Activated naive CD4-positive, alpha-beta T cell treated with anti-CD3 and anti-CD28 coated beads, Interleukin-2, amount 50 U/mL, for 16 hours (primary cell): ENCODE measurements around the gene TANK.
A peak's percentile ranks its signal among the peaks of the same experiment; 100 is the strongest.

Source experiments
- DNase-seq: peaks from one replicate; pipeline ENCODE4 v3.0.0-alpha.2; 2020

TANK gene

DNA sequence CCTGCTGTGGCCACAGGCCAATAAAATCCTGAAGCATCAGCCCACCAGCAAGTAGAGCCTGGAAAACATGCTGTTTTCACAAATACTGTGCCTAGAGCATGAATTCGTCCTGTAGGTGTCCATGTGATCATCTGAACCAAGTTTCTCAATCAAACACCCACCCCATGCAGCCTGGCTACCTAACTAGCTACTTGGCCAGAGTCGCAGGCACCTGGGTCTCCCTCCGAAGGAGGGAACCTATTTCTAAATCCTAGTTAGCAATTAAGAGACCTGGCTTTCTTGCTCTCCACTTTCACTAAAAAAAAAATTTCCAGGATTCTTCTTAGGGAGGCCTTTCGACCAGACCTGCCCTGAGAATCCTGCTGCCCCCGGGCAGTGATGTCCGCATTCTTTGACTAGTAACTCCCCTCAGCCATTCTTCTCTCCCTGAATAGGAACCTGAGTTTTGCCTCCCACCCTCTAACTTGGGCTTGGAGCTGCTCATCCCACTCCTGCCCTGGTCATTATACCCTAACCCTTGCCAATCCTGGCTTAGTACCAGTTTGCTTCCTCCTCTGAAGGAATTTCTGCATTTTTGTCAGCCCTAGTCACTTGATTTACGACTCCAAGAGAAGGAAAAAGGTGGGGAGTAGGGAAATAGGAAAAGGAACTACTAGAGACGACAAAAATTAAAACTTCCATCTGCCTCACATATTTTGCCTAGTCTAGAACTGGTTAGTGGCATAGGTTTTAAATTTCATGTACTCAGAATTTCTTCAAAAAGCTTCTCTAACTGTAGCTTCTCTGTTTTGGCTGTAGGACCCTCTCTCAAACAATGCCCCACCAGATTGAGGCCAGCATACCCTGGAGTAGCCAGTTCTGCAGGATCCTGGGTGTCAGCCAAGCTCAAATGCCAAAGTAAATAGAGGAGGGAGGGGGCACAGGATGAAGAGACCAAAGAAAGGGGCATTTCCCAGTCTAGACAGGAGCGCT, 25.4 kb upstream of the TANK start:
- DNase-seq, result no peak

DNA sequence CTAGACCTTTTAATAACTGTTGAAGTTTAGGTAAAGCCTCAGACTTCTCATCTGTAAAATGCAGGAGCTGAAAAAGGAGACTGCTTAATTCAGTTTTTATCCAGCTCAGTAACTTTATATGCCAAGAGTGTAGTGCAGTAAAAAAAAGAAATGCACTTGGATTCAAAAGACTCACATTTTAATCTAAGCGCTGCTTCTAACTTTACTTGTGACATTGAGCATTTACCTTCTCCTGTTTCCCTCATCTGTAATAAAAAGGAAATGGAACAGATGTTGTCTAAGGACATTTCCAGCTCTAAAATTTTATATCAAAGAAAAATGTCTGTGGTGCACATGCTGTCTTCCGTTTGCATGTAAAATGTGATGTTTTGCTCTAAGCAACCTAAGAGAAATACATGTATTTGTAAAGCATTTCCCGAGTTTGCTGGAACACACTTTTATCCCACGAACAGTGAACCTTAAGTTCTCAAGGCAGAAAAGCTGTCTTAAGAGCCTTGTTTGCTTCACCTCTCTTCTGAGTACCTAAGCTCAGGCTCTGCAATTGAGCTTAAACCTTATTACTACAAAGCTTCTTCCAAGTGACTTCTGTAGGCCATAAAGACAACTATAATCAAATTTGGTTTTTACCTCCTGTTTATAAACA, 24.2 kb upstream of the TANK start:
- DNase-seq, result no peak

DNA sequence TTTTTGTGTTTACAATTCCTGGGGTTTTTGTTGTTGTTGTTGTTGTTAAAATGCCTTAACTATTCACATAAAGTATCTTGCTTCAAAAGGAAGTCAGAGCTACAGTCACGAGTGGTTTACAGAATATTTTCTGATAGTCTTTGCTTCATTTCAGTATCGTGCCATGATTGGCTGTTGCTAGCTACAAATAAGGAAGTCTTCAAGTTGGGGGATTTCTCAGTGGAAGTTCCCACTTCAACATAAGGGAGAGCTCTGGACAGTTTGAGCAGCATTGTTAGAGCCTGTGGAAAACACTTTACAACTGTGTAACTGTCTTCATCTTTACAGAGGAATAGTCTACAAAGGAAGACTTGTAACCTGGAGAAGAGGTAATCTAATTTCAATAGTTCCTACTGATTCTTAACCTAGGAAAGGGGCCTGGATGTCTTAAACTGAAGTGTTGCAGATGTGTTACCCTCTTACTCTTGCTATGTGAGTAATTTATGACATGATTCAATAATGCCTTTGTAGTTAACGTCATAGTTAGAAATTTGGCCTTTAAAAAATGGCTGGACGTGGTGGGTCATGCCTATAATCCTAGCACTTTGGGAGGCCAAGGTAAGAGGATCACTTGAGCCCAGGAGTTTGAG, 23.4 kb upstream of the TANK start:
- DNase-seq, result no peak

DNA sequence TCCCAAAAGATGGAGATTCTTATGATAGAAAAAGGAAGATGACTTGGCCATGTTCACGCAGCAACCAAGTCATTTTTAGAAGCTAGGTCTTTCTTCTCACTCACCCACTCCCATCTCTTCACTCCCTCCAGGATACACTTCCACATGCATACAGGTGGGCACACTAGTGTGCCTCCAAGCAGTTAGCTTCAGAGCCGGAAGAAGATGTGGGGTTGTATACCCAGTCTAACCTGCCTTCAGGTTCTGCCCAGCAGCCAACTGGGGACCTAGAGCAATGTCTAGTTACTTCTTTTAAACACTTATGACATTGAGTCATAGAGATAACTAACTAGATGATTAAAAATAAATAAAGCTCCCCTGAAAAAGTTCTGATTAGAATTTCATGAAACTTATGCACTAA, 21.8 kb upstream of the TANK start:
- no peak for DNase-seq

DNA sequence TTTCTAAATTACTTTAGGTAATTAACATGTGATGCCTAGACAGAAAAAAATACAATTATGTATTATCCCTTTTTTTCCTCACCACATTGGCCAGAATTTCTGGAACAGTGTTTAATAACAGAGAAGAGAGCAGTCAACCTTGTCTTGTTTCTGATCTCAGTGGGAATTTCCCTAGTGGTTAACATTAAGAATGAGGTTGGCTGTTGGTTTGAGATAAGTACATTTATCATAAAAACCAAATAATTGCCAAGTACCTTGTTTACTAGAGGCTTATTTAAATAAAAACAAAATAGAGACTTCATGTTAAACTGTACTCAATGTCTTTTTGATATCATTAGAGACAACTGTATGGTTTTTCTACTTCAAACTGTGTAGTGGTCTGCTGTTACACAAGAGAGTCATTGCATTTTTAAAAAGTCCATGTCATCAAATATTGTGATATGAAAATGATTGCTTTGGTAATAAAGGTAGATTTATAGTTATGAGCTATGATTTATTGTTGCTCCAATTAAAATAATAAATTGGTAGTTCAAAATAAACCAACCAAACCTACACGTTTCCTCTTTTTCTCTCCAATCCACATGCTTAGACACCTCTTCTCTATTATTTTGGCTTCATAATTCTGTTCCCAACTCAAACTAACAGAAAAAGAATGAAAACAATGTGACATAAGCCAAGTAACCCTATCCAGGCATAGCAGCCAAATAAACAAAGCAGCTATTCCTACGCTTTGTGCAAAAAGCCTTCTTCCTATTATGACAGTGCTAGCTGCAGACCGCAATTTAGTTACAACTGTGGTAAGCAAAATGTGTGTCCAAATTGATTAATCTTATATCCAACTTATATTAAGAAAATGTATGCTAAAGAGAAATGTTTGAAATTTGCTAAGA, 20.9 kb upstream of the TANK start:
- no peak for DNase-seq

DNA sequence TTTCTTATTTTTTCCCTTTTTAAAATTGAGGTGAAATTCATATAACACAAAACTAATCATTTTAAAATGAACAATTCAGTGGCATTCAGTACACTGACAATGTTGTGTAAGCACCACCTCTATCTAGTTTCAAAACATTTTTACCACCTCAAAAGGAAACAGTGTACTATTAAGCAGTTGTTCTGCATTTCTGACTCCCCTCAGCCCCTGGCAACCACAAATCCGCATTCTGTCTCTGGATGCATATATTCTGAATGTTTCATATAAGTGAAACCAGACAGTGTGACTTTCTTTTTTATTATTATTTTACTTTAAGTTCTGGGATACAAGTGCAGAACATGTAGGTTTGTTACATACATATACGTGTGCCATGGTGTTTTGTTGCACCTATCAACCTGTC, 19.2 kb upstream of the TANK start:
- peak; percentile 30 for DNase-seq

DNA sequence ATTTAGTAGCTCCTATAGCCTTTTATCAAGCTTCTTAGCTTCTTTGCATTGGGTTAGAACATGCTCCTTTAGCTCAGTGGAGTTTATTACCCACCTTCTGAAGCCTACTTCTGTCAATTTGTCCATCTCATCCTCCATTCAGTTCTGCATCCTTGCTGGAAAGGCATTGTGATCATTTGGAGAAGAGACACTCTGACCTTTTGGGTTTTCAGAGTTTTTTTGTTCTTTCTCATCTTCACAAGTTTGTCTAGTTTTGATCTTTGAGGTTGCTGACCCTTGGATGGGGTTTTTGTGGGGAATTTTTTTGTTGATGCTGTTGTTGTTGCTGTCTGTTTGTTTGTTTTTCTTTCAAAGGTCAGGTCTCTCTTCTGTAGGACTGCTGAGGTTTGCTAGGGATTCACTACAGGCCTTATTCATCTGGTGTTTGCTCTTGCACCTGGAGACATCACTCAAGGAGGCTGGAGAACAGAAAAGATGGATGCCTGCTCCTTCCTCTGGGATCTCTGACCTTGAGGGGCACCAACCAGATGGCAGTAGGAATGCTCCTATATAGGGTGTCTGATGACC, 13.9 kb upstream of the TANK start:
- no peak for DNase-seq

DNA sequence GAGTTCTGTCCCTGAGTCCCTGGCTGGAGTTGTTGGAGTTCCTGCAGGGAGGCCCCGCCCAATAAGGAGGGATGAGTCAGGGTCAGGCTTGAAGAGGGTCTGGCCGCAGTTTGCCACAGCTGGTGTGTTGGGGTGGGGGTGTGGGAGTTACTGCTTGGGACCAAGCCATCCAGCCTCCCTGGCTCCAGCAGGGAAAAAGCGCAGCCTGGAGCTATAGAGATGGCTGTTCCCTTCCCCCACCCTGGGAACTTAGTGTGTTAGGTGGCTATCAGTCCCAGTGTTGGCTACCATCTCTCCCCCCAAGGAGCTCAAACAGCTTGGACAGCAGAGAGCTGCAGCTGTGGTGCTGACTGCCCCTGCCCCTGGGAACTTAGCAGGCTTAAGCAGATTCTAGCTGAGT, 13.2 kb upstream of the TANK start:
- no peak for DNase-seq

DNA sequence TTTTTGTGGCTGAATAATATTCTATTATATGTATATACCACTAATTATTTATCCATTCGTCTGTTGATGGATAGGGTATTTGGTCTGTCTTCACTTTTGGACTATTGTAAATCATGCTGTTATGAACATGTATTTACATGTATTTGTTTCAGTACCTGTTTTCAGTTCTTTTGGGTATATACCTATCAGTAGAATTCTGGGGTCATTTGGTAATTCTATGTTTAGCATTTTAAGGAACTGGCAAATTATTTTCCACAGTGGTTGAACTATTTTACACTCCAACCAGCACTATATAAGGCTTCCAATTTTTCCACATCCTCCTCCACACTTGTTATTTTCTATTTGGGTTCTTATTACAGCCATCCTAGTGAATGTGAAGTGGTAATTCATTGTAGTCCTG, 12.4 kb upstream of the TANK start:
- no peak for DNase-seq

DNA sequence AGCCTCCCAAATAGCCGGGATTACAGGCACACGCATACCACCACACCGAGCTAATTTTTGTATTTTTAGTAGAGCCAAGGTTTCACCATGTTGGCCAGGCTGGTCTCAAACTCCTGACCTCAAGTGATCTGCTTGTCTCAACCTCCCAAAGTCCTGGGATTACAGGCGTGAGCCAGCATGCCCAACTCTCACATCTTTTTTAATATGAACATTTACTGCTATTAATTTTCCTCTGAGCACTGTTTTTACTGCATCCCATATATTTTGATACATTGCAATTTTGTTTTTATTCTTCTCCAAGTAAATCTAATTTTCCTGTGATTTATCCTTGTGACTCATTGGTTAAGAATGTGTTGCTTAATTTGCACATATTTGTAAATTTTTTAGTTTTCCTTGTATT, 9.5 kb upstream of the TANK start:
- DNase-seq, result no peak

DNA sequence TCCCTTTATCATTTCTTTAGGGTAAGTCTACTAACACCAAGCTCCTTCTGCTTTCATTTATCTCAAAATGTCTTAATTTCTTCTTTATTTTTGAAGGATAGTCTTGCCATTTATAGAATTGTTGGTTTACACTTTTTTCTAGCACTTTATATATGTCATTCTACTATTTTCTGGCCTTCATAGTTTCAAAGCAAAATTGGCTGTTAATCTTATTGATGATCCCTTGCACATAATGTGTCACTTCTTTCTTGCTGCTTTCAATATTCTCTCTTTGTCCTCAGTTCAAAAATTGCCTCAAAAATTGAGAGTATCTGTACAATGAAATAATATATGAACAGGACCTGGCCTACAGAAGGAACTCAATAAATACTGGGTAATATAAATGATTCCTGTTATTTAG, 7.9 kb upstream of the TANK start:
- no peak for DNase-seq

DNA sequence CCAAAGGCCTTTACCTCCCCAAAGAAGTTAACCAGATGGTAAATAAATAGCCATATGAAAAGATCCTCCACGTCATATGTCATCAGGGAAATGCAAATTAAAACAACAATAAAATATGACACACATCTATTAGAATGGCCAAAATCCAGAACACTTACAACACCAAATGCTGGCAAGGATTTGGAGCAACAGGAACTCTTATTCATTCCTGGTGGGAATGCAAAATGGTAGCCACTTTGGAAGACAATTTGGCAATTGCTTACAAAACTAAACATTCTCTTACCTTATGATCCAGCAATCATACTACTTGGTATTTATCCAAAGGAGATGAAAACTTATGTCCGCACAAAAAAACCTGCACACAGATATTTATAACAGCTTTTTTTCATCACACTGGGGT, 1.3 kb upstream of the TANK start:
- no peak for DNase-seq

DNA sequence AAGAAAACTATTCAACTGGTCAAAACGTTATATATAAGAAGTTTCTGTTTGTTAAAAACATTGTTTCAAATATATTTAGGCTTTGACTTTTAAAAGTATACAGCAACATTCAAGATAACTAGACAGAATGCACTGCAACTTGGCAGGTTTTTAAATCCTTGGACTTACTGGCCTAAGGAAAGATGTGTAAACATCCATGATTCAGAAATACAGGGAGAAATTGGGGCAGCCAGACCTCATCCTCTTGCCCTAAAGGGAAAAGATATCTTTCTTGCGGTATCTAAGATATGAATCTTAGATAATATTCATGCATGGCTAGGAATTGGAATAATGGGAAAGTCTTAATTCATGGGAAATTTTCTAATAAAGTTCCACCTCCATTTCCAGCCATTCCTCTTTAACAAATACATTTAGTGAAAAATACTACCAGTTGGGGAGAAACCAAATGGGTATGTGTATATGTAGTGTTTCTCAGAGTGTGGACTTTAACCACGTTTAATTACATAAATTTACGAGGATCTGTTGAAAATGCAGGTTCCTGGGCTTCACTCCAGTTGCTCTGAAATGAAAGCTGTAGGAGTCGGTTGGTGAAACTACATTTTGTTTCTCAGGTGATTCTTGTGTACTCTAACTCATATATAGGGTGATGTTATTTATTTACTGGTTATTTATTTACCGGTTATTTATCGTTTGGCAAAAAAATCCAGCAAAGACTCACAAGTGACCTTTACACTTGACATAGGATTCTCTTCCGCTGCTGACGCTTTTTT, 587 bp upstream of the TANK start:
- no peak for DNase-seq

DNA sequence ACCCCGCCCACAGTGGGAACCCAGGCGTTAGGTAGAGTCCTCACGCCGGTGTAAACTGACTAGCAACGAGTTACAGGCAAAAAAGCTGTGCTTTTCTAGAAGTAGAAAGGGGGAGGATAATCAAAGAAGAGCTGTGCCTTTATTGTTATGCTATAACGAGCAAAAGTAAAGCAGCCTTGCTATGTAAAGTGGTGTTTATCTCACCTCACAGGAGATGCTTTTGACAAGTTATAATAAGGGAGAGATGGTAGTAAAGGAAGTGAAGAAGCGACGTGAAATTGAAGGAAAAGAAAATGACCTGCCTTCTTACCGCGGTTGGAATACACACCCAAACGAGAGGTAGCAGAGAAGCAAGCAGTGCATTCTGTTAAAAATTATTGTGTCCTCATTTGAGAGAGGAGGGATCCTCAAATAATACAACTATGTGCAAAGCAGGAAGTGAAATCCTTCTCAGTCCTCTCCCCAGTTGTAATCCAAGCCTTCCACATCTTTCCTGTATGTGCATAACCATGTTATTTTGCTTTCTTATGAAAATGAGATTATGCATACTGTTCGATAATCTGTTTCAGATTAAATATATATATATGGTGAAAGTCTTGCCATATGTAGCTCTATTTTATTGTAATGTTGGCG, 962 bp downstream of the TANK start:
- no peak for DNase-seq

DNA sequence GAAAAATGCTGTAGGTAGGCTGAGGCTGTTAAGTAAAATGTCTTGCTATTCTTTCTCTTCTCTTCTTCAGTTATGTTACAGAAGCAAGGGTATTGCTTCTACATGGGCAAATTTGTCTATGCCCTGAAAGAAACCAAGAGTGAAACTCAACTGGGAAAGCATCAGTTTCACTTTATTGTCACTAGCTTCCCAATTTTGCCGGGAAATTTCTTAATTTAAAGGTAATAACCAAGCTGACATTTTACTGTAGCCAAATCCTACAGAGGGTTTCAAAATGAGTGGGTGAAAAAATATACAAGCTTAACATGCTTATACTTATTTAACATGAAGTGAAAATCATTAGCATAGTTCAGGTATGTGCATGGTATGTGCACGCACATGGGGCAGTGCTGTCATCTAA, 3.2 kb downstream of the TANK start:
- no peak for DNase-seq

DNA sequence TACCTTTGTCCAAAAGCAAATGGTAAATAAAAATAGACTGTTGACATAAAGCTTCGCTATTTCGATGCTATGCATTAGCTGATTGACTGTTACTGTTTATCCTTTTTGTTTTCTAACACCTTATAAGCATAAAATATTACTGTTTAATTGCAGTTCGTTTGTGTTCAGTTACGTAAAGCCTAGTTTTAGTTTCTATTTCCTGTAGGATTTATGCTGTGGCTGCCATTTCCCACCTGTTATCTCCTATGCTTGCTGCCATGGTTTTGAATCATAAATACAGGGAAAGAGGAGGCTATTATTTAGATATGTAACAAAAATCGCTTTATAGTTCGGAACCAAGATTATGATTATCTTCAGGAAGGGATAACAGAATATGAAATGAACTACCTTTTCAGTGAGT, 3.9 kb downstream of the TANK start:
- no peak for DNase-seq

DNA sequence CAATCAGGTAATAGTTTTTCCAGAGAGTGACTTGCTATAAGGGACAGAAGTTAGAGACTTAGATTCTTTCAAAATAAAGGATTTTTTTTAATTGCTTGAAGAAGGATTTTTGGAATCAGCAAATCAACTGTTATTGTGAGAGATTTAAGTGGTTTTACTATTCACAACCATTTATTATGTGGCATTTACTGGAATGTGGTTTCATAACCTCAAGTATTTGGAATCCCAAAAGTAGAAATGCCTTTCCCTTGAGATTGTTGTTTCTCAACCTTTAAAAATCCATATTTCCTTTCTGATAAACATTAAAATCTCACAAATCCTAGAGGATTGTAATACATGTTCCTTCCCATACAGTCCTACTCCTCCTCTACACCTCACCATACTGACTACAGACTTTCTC, 5.0 kb downstream of the TANK start:
- no peak for DNase-seq

DNA sequence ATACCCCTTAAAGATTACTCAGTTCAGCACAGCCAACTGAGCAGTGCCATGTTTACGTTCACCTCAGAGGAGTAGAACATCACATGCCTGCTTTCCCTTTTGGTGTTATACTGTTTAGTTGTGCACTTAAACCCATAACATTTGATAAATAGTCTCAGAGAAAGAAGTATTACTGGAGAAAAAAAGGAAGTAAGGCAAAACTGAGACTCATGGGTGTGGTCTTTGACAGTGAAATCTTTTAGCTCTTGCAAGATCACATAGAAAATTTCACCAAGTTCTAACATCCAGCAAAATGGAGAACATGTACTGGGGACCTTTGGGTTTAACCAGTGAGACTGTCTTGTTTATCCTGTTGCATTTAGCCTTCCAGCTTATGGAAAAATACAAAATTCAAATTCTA, 5.6 kb downstream of the TANK start:
- DNase-seq, result no peak

DNA sequence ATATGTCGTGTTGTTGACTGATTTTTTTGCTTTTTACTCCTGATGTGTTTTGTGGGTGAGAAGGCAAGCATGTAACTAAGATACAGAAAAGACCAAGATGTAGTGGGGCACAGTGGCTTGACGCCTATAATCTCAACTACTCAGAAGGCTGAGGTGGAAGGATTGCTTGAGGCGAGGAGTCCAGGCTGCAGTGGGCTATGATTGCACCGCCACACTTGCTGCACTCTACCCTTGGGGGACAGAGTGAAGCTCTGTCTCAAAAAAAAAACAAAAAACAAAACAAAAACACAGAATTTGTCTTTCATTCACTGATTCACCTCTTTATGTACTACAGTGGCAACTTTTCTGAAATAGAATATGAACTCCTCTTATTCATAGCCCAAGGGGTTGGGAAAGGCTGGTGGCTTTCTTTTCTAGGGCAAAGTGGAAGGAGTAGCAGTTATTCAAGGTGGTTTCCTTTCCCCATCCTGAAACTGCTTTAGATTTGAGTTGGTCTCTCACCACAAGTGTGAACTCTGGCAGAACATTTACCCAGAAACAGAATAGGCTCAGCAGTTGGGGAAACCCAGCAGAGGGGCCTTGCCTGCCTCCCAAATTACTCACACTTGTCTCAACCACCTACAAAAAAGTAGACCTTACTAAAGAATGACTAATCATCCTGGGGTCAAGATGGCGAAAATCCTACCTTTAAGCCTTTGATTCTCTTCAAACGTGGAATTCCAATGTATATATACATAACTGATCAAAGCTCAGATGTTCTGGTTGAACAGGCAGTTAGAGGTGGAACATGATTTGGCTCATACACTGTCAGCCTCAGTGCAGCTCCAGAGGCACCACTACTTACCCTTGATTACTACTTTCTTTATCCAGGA, 6.5 kb downstream of the TANK start:
- peak; percentile 64 for DNase-seq

DNA sequence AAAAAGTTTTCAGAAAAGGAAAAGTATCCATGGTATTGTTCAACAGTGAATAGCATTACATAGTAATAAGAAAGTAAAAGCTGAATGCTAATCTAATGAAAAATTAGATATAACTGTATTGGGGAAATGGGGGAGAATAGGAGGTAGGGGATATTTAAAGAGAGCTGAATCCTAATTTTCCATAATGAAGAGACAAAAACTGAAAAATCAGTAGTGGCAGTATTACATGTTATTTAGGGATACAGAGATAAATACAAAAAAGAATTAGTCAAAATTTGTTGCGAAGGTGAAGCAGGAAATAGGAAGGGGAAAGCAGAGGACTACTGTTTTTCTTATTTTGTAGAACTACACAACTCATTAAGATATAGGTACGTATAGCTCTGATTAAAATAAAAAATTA, 9.1 kb downstream of the TANK start:
- DNase-seq, result no peak
